ENCODE results near the gene CAMK2D.

The CAMK2D gene

DNA sequence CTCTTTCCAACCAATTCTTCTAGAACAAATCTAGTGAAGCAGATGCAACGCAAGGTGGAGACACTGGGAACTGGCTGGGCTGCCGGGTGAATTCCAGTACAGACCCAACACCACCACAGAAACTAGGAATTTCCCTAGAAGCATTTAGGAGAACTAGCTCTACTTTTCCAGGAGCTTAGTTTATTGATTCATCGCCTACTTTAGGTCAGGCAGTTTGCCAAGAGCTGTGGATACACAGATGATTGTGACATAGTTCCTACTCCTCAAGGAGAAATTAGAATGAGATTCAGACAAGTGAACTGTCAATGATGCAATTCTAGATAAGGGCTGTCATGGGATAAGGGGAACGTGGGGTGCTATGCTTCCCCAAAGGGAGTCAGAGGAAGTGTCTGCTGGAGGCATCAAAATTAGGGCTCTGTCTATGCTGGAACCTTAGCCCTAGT is 350.0 kb downstream of the CAMK2D start:
- no peaks in the 10 kb centered on the region for H3K27me3 ChIP-seq
- H3K27ac ChIP-seq: no peak overlapping the region
- DNase-seq: peak in 1 of 2 donors; percentile 60
- H3K4me1 ChIP-seq: no peaks in the 10 kb centered on the region
- no peaks in the 10 kb centered on the region for H3K36me3 ChIP-seq
- H3K9me3 ChIP-seq: no peaks in the 10 kb centered on the region
- intact Hi-C loops (cut with DNase I; ENCODE audit: low total_unique reads): no loop called here
- TF ChIP-seq CTCF (IDR thresholded peaks at IDR 0.05): no peak
- H3K4me3 ChIP-seq: no peak overlapping the region

DNA sequence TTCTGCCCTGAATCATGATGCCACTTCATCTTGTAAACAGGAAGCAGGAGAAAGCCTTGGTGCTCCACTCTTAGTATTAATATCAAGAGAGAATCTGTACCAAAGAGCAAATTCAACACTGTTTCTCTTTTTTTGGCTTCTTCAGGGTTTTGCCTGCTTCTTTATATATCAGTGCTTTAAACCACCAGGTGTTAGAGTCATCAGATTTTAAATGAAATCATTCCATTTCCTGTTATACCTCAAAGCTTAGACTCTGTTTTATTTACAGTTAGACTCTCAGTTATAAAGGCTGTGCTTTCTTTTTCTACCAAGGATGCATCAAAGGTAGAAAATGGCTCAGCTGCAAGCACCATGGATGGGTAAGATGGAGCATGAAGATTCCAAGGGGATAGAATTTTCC is 350.9 kb downstream of the CAMK2D start:
- H3K4me3 ChIP-seq: no peak overlapping the region
- no peaks in the 10 kb centered on the region for H3K27me3 ChIP-seq
- no peak for TF ChIP-seq CTCF (IDR thresholded peaks at IDR 0.05)
- no peak for DNase-seq
- no peaks in the 10 kb centered on the region for H3K36me3 ChIP-seq
- intact Hi-C loops (cut with DNase I; ENCODE audit: low total_unique reads): no loop called here
- H3K9me3 ChIP-seq: no peaks in the 10 kb centered on the region
- no peaks in the 10 kb centered on the region for H3K4me1 ChIP-seq
- no peak overlapping the region for H3K27ac ChIP-seq

- Histone ChIP-seq H3K4me1 (peaks cover 0 to 11% (median 6%) of the 10 kb centered on the region in 4 donors), H3K27ac (no peak overlapping the region), H3K27me3 (no peaks in the 10 kb centered on the region), H3K36me3 (no peaks in the 10 kb centered on the region), H3K4me3 (no peak overlapping the region), H3K9me3 (no peaks in the 10 kb centered on the region)
- DNase-seq: no peak
- TF ChIP-seq CTCF (IDR thresholded peaks at IDR 0.05): no peak
- intact Hi-C loops (cut with DNase I; ENCODE audit: low total_unique reads): no loop called here
Measured at GRCh38 chr4:113409181-113409580, 352.4 kb downstream of the CAMK2D start.

- Histone ChIP-seq H3K9me3 (no peaks in the 10 kb centered on the region), H3K27ac (no peak overlapping the region), H3K36me3 (no peaks in the 10 kb centered on the region), H3K27me3 (no peaks in the 10 kb centered on the region), H3K4me3 (no peak overlapping the region), H3K4me1 (peaks cover 0 to 15% (median 6%) of the 10 kb centered on the region in 4 donors)
- intact Hi-C loops (cut with DNase I; ENCODE audit: low total_unique reads): no loop called here
- no peak for DNase-seq
- TF ChIP-seq CTCF (IDR thresholded peaks at IDR 0.05): no peak
Measured at GRCh38 chr4:113407409-113407808, 354.1 kb downstream of the CAMK2D start.

- Histone ChIP-seq H3K9me3 (no peaks in the 10 kb centered on the region), H3K27ac (no peak overlapping the region), H3K36me3 (no peaks in the 10 kb centered on the region), H3K27me3 (no peaks in the 10 kb centered on the region), H3K4me1 (peaks cover 0 to 15% (median 6%) of the 10 kb centered on the region in 4 donors), H3K4me3 (no peak overlapping the region)
- intact Hi-C loops (cut with DNase I; ENCODE audit: low total_unique reads): no loop called here
- no peak for DNase-seq
- no peak for TF ChIP-seq CTCF (IDR thresholded peaks at IDR 0.05)
Measured at GRCh38 chr4:113406723-113407016, 354.9 kb downstream of the CAMK2D start.
